Stromal cell of bone marrow (primary cell): ENCODE data around the gene USP17L21.
"Not testable (repeated sequence)": the region's sequence is repeated elsewhere in the genome, so short reads cannot be mapped to it uniquely, and the experiment has no call there.

ENCODE experiments used
- DNase-seq: peaks from one replicate; pipeline ENCODE4 v3.0.0-alpha.2; 2012; ENCODE audit warnings: low read depth

The USP17L21 gene

GRCh38 chr4:9262572-9262971 is at the start of gene USP17L21:
USP17L21 (plus strand) TSS chr4:9262872; CDS start chr4:9262872, 0 bp downstream.
- not testable (repeated sequence) for DNase-seq

- not testable (repeated sequence) for DNase-seq
These were observed 48.0 kb upstream of the USP17L21 start for GRCh38 chr4:9214701-9215100.

- DNase-seq = not testable (repeated sequence)
These were observed 47.6 kb upstream of the USP17L21 start, which contains the start of gene USP17L11 for GRCh38 chr4:9215105-9215504. USP17L11 (plus strand) TSS chr4:9215405; CDS start chr4:9215405, 0 bp downstream.

DNA sequence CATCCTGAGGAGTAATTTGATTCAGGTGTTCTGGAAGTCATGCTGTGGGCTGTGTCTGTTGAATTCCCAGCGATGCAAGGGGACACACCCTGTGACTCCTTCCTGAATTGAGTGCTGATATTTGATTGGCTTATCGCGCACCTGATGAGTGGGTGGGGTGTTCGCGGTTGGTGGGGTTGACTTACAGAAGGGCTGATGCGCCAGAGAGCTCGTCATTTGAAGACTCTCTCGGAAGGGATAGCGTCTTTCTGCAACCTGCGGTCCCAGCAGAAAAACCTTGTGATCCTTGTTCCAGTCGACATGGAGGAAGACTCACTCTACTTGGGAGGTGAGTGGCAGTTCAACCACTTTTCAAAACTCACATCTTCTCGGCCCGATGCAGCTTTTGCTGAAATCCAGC is 42.8 kb upstream of the USP17L21 start, which contains the start of gene USP17L12:
TSS of gene USP17L12 (plus strand) at position 301 of the 400 bp plus-strand sequence. CDS start at position 301, 0 bp downstream.
- DNase-seq = not testable (repeated sequence)

- not testable (repeated sequence) for DNase-seq
These were observed 38.1 kb upstream of the USP17L21 start, which contains the start of gene USP17L13 for GRCh38 chr4:9224596-9224995. USP17L13 (plus strand) TSS chr4:9224896; CDS start chr4:9224896, 0 bp downstream.

DNA sequence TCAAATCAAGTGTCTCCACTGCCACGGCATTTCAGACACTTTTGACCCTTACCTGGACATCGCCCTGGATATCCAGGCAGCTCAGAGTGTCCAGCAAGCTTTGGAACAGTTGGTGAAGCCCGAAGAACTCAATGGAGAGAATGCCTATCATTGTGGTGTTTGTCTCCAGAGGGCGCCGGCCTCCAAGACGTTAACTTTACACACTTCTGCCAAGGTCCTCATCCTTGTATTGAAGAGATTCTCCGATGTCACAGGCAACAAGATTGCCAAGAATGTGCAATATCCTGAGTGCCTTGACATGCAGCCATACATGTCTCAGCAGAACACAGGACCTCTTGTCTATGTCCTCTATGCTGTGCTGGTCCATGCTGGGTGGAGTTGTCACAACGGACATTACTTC is 32.4 kb upstream of the USP17L21 start:
- not testable (repeated sequence) for DNase-seq

DNA sequence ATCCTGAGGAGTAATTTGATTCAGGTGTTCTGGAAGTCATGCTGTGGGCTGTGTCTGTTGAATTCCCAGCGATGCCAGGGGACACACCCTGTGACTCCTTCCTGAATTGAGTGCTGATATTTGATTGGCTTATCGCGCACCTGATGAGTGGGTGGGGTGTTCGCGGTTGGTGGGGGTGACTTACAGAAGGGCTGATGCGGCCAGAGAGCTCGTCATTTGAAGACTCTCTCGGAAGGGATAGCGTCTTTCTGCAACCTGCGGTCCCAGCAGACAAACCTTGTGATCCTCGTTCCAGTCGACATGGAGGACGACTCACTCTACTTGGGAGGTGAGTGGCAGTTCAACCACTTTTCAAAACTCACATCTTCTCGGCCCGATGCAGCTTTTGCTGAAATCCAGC is 28.6 kb upstream of the USP17L21 start, which contains the start of gene USP17L15:
TSS of gene USP17L15 (plus strand) at position 301 of the 400 bp plus-strand sequence. CDS start at position 301, 0 bp downstream.
- DNase-seq = not testable (repeated sequence)

DNA sequence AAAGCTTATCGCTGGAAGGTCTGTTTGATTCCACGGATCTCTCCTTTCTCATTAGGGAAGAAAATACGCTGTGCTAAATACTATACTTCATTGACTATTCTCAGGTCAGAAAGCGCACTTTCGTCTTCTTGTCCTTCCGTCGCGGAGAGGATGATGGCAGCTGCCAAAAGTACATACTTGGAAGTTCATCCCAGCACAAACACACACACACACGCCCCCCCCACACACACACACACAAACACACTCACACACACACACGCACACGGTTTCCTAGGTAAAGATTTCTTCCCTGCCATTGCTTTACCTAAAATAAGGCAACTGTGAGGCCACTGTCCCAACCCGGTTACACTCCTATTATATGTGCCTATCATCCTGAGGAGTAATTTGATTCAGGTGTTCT is 24.2 kb upstream of the USP17L21 start:
- not testable (repeated sequence) for DNase-seq

DNA sequence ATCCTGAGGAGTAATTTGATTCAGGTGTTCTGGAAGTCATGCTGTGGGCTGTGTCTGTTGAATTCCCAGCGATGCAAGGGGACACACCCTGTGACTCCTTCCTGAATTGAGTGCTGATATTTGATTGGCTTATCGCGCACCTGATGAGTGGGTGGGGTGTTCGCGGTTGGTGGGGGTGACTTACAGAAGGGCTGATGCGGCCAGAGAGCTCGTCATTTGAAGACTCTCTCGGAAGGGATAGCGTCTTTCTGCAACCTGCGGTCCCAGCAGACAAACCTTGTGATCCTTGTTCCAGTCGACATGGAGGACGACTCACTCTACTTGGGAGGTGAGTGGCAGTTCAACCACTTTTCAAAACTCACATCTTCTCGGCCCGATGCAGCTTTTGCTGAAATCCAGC is 19.1 kb upstream of the USP17L21 start, which contains the start of gene USP17L17:
TSS of gene USP17L17 (plus strand) at position 301 of the 400 bp plus-strand sequence. CDS start at position 301, 0 bp downstream.
- not testable (repeated sequence) for DNase-seq

DNA sequence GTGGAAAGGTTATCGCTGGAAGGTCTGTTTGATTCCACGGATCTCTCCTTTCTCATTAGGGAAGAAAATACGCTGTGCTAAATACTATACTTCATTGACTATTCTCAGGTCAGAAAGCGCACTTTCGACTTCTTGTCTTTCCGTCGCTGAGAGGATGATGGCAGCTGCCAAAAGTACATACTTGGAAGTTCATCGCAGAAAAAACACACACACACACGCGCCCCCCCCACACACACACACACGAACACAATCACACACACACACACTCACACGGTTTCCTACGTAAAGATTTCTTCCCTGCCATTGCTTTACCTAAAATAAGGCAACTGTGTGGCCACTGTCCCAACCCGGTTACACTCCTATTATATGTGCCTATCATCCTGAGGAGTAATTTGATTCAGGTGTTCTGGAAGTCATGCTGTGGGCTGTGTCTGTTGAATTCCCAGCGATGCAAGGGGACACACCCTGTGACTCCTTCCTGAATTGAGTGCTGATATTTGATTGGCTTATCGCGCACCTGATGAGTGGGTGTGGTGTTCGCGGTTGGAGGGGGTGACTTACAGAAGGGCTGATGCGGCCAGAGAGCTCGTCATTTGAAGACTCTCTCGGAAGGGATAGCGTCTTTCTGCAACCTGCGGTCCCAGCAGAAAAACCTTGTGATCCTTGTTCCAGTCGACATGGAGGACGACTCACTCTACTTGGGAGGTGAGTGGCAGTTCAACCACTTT is 14.6 kb upstream of the USP17L21 start, which contains the start of gene USP17L18:
TSS of gene USP17L18 (plus strand) at position 678 of the 728 bp plus-strand sequence. CDS start at position 678, 0 bp downstream.
- DNase-seq = not testable (repeated sequence)

GRCh38 chr4:9253078-9253477 is 9.6 kb upstream of the USP17L21 start, which contains the start of gene USP17L19:
USP17L19 (plus strand) TSS chr4:9253378; CDS start chr4:9253378, 0 bp downstream.
- not testable (repeated sequence) for DNase-seq

- not testable (repeated sequence) for DNase-seq
These were observed 4.8 kb upstream of the USP17L21 start, which contains the start of gene USP17L20 for GRCh38 chr4:9257824-9258223. USP17L20 (plus strand) TSS chr4:9258124; CDS start chr4:9258124, 0 bp downstream.

DNA sequence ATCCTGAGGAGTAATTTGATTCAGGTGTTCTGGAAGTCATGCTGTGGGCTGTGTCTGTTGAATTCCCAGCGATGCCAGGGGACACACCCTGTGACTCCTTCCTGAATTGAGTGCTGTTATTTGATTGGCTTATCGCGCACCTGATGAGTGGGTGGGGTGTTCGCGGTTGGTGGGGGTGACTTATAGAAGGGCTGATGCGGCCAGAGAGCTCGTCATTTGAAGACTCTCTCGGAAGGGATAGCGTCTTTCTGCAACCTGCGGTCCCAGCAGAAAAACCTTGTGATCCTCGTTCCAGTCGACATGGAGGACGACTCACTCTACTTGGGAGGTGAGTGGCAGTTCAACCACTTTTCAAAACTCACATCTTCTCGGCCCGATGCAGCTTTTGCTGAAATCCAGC is 4.6 kb downstream of the USP17L21 start, which contains the start of gene USP17L22:
TSS of gene USP17L22 (plus strand) at position 301 of the 400 bp plus-strand sequence. CDS start at position 301, 0 bp downstream.
- not testable (repeated sequence) for DNase-seq

- DNase-seq = not testable (repeated sequence)
These were observed 9.0 kb downstream of the USP17L21 start for GRCh38 chr4:9271719-9272118.
